HEK293T (cell line): Measurements from ENCODE around the gene ZNF467.

ENCODE experiments used
- ARNT ChIP-seq: fragments of 450-650 bp; IDR thresholded peaks from 2 replicates; pipeline ENCODE4 v1.6.1; 2017; ENCODE audit warnings: mild to moderate bottlenecking
- BHLHE40 ChIP-seq: fragments of 450-650 bp; IDR thresholded peaks from 2 replicates; pipeline ENCODE4 v1.6.1; 2016; ENCODE audit warnings: mild to moderate bottlenecking, moderate library complexity, borderline replicate concordance
- FOXA1 ChIP-seq: fragments of 450-650 bp; IDR thresholded peaks from 2 replicates; pipeline ENCODE4 v1.6.1; 2016; ENCODE audit warnings: mild to moderate bottlenecking
- FOXK2 ChIP-seq: fragments of 450-650 bp; IDR thresholded peaks from 2 replicates; pipeline ENCODE4 v1.6.1; 2016; ENCODE audit warnings: mild to moderate bottlenecking
- FOXM1 ChIP-seq: fragments of 450-650 bp; IDR thresholded peaks from 2 replicates; pipeline ENCODE4 v1.6.1; 2017; ENCODE audit warnings: mild to moderate bottlenecking, borderline replicate concordance
- HDGF ChIP-seq: fragments of 450-650 bp; IDR thresholded peaks from 2 replicates; pipeline ENCODE4 v1.6.1; 2017; ENCODE audit warnings: antibody characterized with exemption, borderline replicate concordance
- L3MBTL2 ChIP-seq: fragments of 450-650 bp; conservative IDR thresholded peaks from 2 replicates; pipeline ENCODE4 v1.6.1; 2016; ENCODE audit warnings: mild to moderate bottlenecking
- TARDBP ChIP-seq: fragments of 450-650 bp; IDR thresholded peaks from 2 replicates; pipeline ENCODE4 v1.6.1; 2016
- ZNF384 ChIP-seq: fragments of 450-650 bp; IDR thresholded peaks from 2 replicates; pipeline ENCODE4 v1.6.1; 2016
- TF ChIP-seq, protein P1 (sequence below): fragments of 450-650 bp; IDR thresholded peaks from 2 replicates; pipeline ENCODE4 v1.6.1; 2016

DNA sequence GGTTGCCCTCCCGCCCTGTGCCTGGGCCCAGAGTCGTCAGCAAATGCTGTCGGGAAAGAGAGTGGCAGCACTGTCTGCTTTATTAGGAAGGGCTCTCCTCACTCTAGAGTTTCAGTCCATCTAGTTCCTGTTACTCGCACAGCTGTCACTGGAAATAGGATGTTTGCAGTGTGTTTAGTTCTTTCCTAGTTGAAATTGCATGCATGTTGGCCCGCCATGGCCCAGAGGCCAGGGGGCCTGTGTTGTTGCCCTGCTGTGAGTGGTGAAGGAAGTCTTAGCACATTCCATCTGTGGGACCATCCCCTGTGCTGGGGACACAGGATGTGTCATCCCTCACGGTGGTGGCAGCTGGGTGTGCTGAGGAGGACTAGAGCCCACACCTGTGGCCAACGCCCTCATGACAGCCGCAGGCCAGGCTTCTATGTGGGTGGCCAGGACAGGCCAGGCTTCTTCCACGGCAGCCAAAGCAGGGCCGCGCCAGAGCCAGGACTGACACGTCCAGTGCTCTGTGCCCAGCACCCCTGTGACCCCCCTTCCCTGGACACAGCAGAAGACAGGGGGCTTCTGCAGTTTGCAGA lies 45.4 kb downstream of the ZNF467 start:
- no peak for TF ChIP-seq TARDBP
- no peak for TF ChIP-seq ARNT
- TF ChIP-seq FOXA1 = no peak
- no peak for TF ChIP-seq FOXM1
- TF ChIP-seq ZNF384 = no peak
- TF ChIP-seq, protein P1, sequence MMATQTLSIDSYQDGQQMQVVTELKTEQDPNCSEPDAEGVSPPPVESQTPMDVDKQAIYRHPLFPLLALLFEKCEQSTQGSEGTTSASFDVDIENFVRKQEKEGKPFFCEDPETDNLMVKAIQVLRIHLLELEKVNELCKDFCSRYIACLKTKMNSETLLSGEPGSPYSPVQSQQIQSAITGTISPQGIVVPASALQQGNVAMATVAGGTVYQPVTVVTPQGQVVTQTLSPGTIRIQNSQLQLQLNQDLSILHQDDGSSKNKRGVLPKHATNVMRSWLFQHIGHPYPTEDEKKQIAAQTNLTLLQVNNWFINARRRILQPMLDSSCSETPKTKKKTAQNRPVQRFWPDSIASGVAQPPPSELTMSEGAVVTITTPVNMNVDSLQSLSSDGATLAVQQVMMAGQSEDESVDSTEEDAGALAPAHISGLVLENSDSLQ = no peak
- TF ChIP-seq HDGF = no peak
- TF ChIP-seq BHLHE40 = no peak
- no peak for TF ChIP-seq FOXK2
- no peak for TF ChIP-seq L3MBTL2
